Measurements from ENCODE around the gene OR51I2. TPM values are rescaled to one million over a fixed set of nuclear protein-coding genes. Genes with fewer than 3 reads are reported as not detected.

OR51I2 gene
- total RNA-seq, 3 donors from 2014 or later (not counting 1 experiment from before 2014, with no cell fraction given) = not detected

- 66% methylated on average over 2 of the region's 2 CpGs for WGBS (ENCODE audit: insufficient coverage)
- H3K36me3 ChIP-seq (ENCODE audit: control insufficient read depth, insufficient read depth, low read length) = no peaks in the 10 kb centered on the region
- DNase-seq (no peak), ATAC-seq (no peak)
- peaks cover 10 to 11% of the 10 kb centered on the region in 2 donors for H3K27me3 Mint-ChIP-seq (ENCODE audit: low read depth in 2 of 2)
- H3K27ac ChIP-seq (ENCODE audit: low read length) = no peak overlapping the region
- H3K4me1 ChIP-seq (ENCODE audit: control insufficient read depth, insufficient read depth, low read length) = no peaks in the 10 kb centered on the region
- H3K9me3 Mint-ChIP-seq = no peaks in the 10 kb centered on the region
- H3K4me3 ChIP-seq (ENCODE audit: low read length) = no peak overlapping the region
- H3K36me3 Mint-ChIP-seq = no peaks in the 10 kb centered on the region
- H3K27ac Mint-ChIP-seq = no peak overlapping the region
- H3K4me1 Mint-ChIP-seq = no peaks in the 10 kb centered on the region
- TF ChIP-seq, protein P1, sequence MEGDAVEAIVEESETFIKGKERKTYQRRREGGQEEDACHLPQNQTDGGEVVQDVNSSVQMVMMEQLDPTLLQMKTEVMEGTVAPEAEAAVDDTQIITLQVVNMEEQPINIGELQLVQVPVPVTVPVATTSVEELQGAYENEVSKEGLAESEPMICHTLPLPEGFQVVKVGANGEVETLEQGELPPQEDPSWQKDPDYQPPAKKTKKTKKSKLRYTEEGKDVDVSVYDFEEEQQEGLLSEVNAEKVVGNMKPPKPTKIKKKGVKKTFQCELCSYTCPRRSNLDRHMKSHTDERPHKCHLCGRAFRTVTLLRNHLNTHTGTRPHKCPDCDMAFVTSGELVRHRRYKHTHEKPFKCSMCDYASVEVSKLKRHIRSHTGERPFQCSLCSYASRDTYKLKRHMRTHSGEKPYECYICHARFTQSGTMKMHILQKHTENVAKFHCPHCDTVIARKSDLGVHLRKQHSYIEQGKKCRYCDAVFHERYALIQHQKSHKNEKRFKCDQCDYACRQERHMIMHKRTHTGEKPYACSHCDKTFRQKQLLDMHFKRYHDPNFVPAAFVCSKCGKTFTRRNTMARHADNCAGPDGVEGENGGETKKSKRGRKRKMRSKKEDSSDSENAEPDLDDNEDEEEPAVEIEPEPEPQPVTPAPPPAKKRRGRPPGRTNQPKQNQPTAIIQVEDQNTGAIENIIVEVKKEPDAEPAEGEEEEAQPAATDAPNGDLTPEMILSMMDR (IDR thresholded peaks at IDR 0.05) = no peak
- no peaks in the 10 kb centered on the region for H3K27me3 ChIP-seq (ENCODE audit: control insufficient read depth, insufficient read depth, low read length)
- intact Hi-C loops (cut with micrococcal nuclease) = no loop called here
- H3K9me3 ChIP-seq (ENCODE audit: control insufficient read depth, insufficient read depth, low read length) = no peaks in the 10 kb centered on the region
- no peak overlapping the region for H3K4me3 Mint-ChIP-seq
These were observed 18.4 kb downstream of the OR51I2 start for GRCh38 chr11:5467527-5467926.

DNA sequence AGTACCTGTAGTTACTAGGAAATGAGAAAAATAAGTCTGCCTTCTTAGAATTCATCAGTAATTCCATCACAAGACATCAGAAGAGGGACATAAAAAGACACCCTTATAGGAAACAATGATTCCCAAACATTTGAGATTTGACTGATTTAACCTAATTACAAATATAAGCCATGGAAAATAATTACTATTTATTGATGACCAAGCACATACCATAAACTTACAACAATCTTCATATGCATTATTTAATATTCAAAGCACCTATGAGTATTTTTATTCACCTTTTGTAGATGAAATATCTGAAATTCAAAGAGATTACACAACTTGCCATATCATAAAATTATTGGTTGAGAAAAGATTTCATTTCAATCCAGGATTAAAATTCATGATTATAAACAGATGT, 24.8 kb downstream of the OR51I2 start:
- Histone ChIP-seq H3K9me3 (ENCODE audit: control insufficient read depth, insufficient read depth, low read length) (no peaks in the 10 kb centered on the region), H3K27ac (ENCODE audit: low read length) (no peak overlapping the region), H3K36me3 (ENCODE audit: control insufficient read depth, insufficient read depth, low read length) (no peaks in the 10 kb centered on the region), H3K27me3 (ENCODE audit: control insufficient read depth, insufficient read depth, low read length) (no peaks in the 10 kb centered on the region), H3K4me3 (ENCODE audit: low read length) (no peak overlapping the region), H3K4me1 (ENCODE audit: control insufficient read depth, insufficient read depth, low read length) (no peaks in the 10 kb centered on the region)
- Mint-ChIP-seq H3K27me3 (ENCODE audit: low read depth in 2 of 2) (peaks cover 9 to 22% of the 10 kb centered on the region in 2 donors), H3K4me1 (no peaks in the 10 kb centered on the region), H3K9me3 (no peaks in the 10 kb centered on the region), H3K36me3 (no peaks in the 10 kb centered on the region), H3K4me3 (no peak overlapping the region), H3K27ac (no peak overlapping the region)
- TF ChIP-seq, protein P1 (IDR thresholded peaks at IDR 0.05) = no peak
- no peak for DNase-seq
- ATAC-seq = no peak
- intact Hi-C loops (cut with micrococcal nuclease) = no loop called here

- no peaks in the 10 kb centered on the region for H3K36me3 ChIP-seq (ENCODE audit: control insufficient read depth, insufficient read depth, low read length)
- Mint-ChIP-seq H3K4me1 (no peaks in the 10 kb centered on the region), H3K27ac (no peak overlapping the region), H3K27me3 (ENCODE audit: low read depth in 2 of 2) (peaks cover 9 to 16% of the 10 kb centered on the region in 2 donors), H3K4me3 (no peak overlapping the region), H3K9me3 (no peaks in the 10 kb centered on the region), H3K36me3 (no peaks in the 10 kb centered on the region)
- TF ChIP-seq, protein P1 (IDR thresholded peaks at IDR 0.05) = peak; percentile 71
- no CpG with 5 or more reads among the region's 2 CpGs for WGBS (ENCODE audit: insufficient coverage)
- no peak overlapping the region for H3K27ac ChIP-seq (ENCODE audit: low read length)
- no peak overlapping the region for H3K4me3 ChIP-seq (ENCODE audit: low read length)
- DNase-seq = peak in 1 of 2 donors; percentile 66
- no peaks in the 10 kb centered on the region for H3K9me3 ChIP-seq (ENCODE audit: control insufficient read depth, insufficient read depth, low read length)
- no peaks in the 10 kb centered on the region for H3K4me1 ChIP-seq (ENCODE audit: control insufficient read depth, insufficient read depth, low read length)
- peak in 2 of 3 donors; percentile 52 to 59 for ATAC-seq
- no peaks in the 10 kb centered on the region for H3K27me3 ChIP-seq (ENCODE audit: control insufficient read depth, insufficient read depth, low read length)
- intact Hi-C loops (cut with micrococcal nuclease) = no loop called here
These were observed 27.2 kb downstream of the OR51I2 start for GRCh38 chr11:5476186-5476819.

- Mint-ChIP-seq H3K27ac (no peak overlapping the region), H3K4me3 (no peak overlapping the region), H3K4me1 (no peaks in the 10 kb centered on the region), H3K9me3 (no peaks in the 10 kb centered on the region), H3K36me3 (no peaks in the 10 kb centered on the region), H3K27me3 (ENCODE audit: low read depth in 2 of 2) (peaks cover 0 to 3% of the 10 kb centered on the region in 2 donors)
- ATAC-seq (no peak), DNase-seq (no peak)
- WGBS (ENCODE audit: insufficient coverage) = 43% methylated on average over 3 of the region's 3 CpGs
- Histone ChIP-seq H3K27me3 (ENCODE audit: control insufficient read depth, insufficient read depth, low read length) (no peaks in the 10 kb centered on the region), H3K4me3 (ENCODE audit: low read length) (no peak overlapping the region), H3K4me1 (ENCODE audit: control insufficient read depth, insufficient read depth, low read length) (no peaks in the 10 kb centered on the region), H3K9me3 (ENCODE audit: control insufficient read depth, insufficient read depth, low read length) (no peaks in the 10 kb centered on the region), H3K36me3 (ENCODE audit: control insufficient read depth, insufficient read depth, low read length) (no peaks in the 10 kb centered on the region), H3K27ac (ENCODE audit: low read length) (no peak overlapping the region)
- intact Hi-C loops (cut with micrococcal nuclease) = no loop called here
- TF ChIP-seq, protein P1 (IDR thresholded peaks at IDR 0.05) = no peak
These were observed 36.9 kb downstream of the OR51I2 start for GRCh38 chr11:5486003-5486402.
